Measurements from ENCODE around the gene HMCN1. TPM values are rescaled to one million over a fixed set of nuclear protein-coding genes. Genes with fewer than 3 reads are reported as not detected.
"Not testable (repeated sequence)": the region's sequence is repeated elsewhere in the genome, so short reads cannot be mapped to it uniquely, and the experiment has no call there.

HMCN1 gene
- total RNA-seq, 1 donor, result under 0.01 TPM

GRCh38 chr1:185871627-185872150, 137.5 kb downstream of the HMCN1 start:
- no peaks in the 10 kb centered on the region for H3K4me1 ChIP-seq (ENCODE audit: insufficient read depth, low read length)
- H3K4me3 ChIP-seq (ENCODE audit: low read length), result no peak overlapping the region
- H3K9me3 ChIP-seq (ENCODE audit: low read depth, low read length), result no peaks in the 10 kb centered on the region
- H3K27me3 ChIP-seq (ENCODE audit: insufficient read depth, low read length), result no peaks in the 10 kb centered on the region

- Histone ChIP-seq H3K9me3 (ENCODE audit: low read depth, low read length) (no peaks in the 10 kb centered on the region), H3K4me3 (ENCODE audit: low read length) (no peak overlapping the region), H3K4me1 (ENCODE audit: insufficient read depth, low read length) (no peaks in the 10 kb centered on the region), H3K27me3 (ENCODE audit: insufficient read depth, low read length) (no peaks in the 10 kb centered on the region)
Observed at GRCh38 chr1:185874246-185874645, 140.1 kb downstream of the HMCN1 start.

GRCh38 chr1:185880330-185880729, 146.1 kb downstream of the HMCN1 start:
- Histone ChIP-seq H3K9me3 (ENCODE audit: low read depth, low read length) (no peaks in the 10 kb centered on the region), H3K4me3 (ENCODE audit: low read length) (no peak overlapping the region), H3K27me3 (ENCODE audit: insufficient read depth, low read length) (no peaks in the 10 kb centered on the region), H3K4me1 (ENCODE audit: insufficient read depth, low read length) (no peaks in the 10 kb centered on the region)

GRCh38 chr1:185880779-185881333, 146.7 kb downstream of the HMCN1 start:
- Histone ChIP-seq H3K27me3 (ENCODE audit: insufficient read depth, low read length) (no peaks in the 10 kb centered on the region), H3K9me3 (ENCODE audit: low read depth, low read length) (no peaks in the 10 kb centered on the region), H3K4me1 (ENCODE audit: insufficient read depth, low read length) (no peaks in the 10 kb centered on the region), H3K4me3 (ENCODE audit: low read length) (no peak overlapping the region)

GRCh38 chr1:185886046-185886445, 151.9 kb downstream of the HMCN1 start:
- Histone ChIP-seq H3K4me3 (ENCODE audit: low read length) (no peak overlapping the region), H3K4me1 (ENCODE audit: insufficient read depth, low read length) (no peaks in the 10 kb centered on the region), H3K9me3 (ENCODE audit: low read depth, low read length) (no peaks in the 10 kb centered on the region), H3K27me3 (ENCODE audit: insufficient read depth, low read length) (no peaks in the 10 kb centered on the region)

GRCh38 chr1:185886671-185887070, 152.5 kb downstream of the HMCN1 start:
- no peaks in the 10 kb centered on the region for H3K27me3 ChIP-seq (ENCODE audit: insufficient read depth, low read length)
- no peaks in the 10 kb centered on the region for H3K9me3 ChIP-seq (ENCODE audit: low read depth, low read length)
- H3K4me1 ChIP-seq (ENCODE audit: insufficient read depth, low read length), result no peaks in the 10 kb centered on the region
- H3K4me3 ChIP-seq (ENCODE audit: low read length), result no peak overlapping the region

- not testable (repeated sequence) for H3K9me3 ChIP-seq (ENCODE audit: low read depth, low read length); H3K4me3 ChIP-seq (ENCODE audit: low read length); H3K27me3 ChIP-seq (ENCODE audit: insufficient read depth, low read length); H3K4me1 ChIP-seq (ENCODE audit: insufficient read depth, low read length)
Observed at GRCh38 chr1:185892831-185893403, 158.7 kb downstream of the HMCN1 start.

- Histone ChIP-seq H3K4me3 (ENCODE audit: low read length) (no peak overlapping the region), H3K9me3 (ENCODE audit: low read depth, low read length) (no peaks in the 10 kb centered on the region), H3K27me3 (ENCODE audit: insufficient read depth, low read length) (no peaks in the 10 kb centered on the region), H3K4me1 (ENCODE audit: insufficient read depth, low read length) (no peaks in the 10 kb centered on the region)
Observed at GRCh38 chr1:185894791-185895190, 160.6 kb downstream of the HMCN1 start.

- Histone ChIP-seq H3K4me3 (ENCODE audit: low read length) (no peak overlapping the region), H3K9me3 (ENCODE audit: low read depth, low read length) (no peaks in the 10 kb centered on the region), H3K27me3 (ENCODE audit: insufficient read depth, low read length) (no peaks in the 10 kb centered on the region), H3K4me1 (ENCODE audit: insufficient read depth, low read length) (no peaks in the 10 kb centered on the region)
Observed at GRCh38 chr1:185895208-185895900, 161.2 kb downstream of the HMCN1 start.

- H3K4me1 ChIP-seq (ENCODE audit: insufficient read depth, low read length), result no peaks in the 10 kb centered on the region
- H3K27me3 ChIP-seq (ENCODE audit: insufficient read depth, low read length), result no peaks in the 10 kb centered on the region
- H3K9me3 ChIP-seq (ENCODE audit: low read depth, low read length), result no peaks in the 10 kb centered on the region
- H3K4me3 ChIP-seq (ENCODE audit: low read length), result no peak overlapping the region
Observed at GRCh38 chr1:185896863-185897262, 162.7 kb downstream of the HMCN1 start.

GRCh38 chr1:185906186-185906585, 172.0 kb downstream of the HMCN1 start:
- Histone ChIP-seq H3K4me1 (ENCODE audit: insufficient read depth, low read length) (no peaks in the 10 kb centered on the region), H3K4me3 (ENCODE audit: low read length) (no peak overlapping the region)

GRCh38 chr1:185907246-185907645, 173.1 kb downstream of the HMCN1 start:
- no peaks in the 10 kb centered on the region for H3K9me3 ChIP-seq (ENCODE audit: low read depth, low read length)
- no peaks in the 10 kb centered on the region for H3K4me1 ChIP-seq (ENCODE audit: insufficient read depth, low read length)
- no peak overlapping the region for H3K4me3 ChIP-seq (ENCODE audit: low read length)
- no peaks in the 10 kb centered on the region for H3K27me3 ChIP-seq (ENCODE audit: insufficient read depth, low read length)

More at GRCh38 chr1:185906186-185906585, 172.0 kb downstream of the HMCN1 start:
- Histone ChIP-seq H3K9me3 (ENCODE audit: low read depth, low read length) (no peaks in the 10 kb centered on the region), H3K27me3 (ENCODE audit: insufficient read depth, low read length) (no peaks in the 10 kb centered on the region)

GRCh38 chr1:185911978-185912377, 177.8 kb downstream of the HMCN1 start:
- H3K9me3 ChIP-seq (ENCODE audit: low read depth, low read length), result no peaks in the 10 kb centered on the region
- no peaks in the 10 kb centered on the region for H3K4me1 ChIP-seq (ENCODE audit: insufficient read depth, low read length)
- no peaks in the 10 kb centered on the region for H3K27me3 ChIP-seq (ENCODE audit: insufficient read depth, low read length)
- no peak overlapping the region for H3K4me3 ChIP-seq (ENCODE audit: low read length)

- no peaks in the 10 kb centered on the region for H3K27me3 ChIP-seq (ENCODE audit: insufficient read depth, low read length)
- no peaks in the 10 kb centered on the region for H3K9me3 ChIP-seq (ENCODE audit: low read depth, low read length)
- H3K4me1 ChIP-seq (ENCODE audit: insufficient read depth, low read length), result no peaks in the 10 kb centered on the region
- H3K4me3 ChIP-seq (ENCODE audit: low read length), result no peak overlapping the region
Observed at GRCh38 chr1:185912504-185912903, 178.3 kb downstream of the HMCN1 start.

- H3K27me3 ChIP-seq (ENCODE audit: insufficient read depth, low read length), result no peaks in the 10 kb centered on the region
- no peak overlapping the region for H3K4me3 ChIP-seq (ENCODE audit: low read length)
- H3K4me1 ChIP-seq (ENCODE audit: insufficient read depth, low read length), result no peaks in the 10 kb centered on the region
- no peaks in the 10 kb centered on the region for H3K9me3 ChIP-seq (ENCODE audit: low read depth, low read length)
Observed at GRCh38 chr1:185914089-185914488, 179.9 kb downstream of the HMCN1 start.
